Activated T-cell treated with anti-CD3 and anti-CD28 coated beads, Interleukin-2, amount 50 U/mL, for 1 hour (primary cell): ENCODE measurements around the gene KCTD7.
"Not testable (repeated sequence)": the region's sequence is repeated elsewhere in the genome, so short reads cannot be mapped to it uniquely, and the experiment has no call there.

ENCODE experiments used
- DNase-seq: peaks from one replicate; pipeline ENCODE4 v3.0.0-alpha.2; 2020

The KCTD7 gene

DNA sequence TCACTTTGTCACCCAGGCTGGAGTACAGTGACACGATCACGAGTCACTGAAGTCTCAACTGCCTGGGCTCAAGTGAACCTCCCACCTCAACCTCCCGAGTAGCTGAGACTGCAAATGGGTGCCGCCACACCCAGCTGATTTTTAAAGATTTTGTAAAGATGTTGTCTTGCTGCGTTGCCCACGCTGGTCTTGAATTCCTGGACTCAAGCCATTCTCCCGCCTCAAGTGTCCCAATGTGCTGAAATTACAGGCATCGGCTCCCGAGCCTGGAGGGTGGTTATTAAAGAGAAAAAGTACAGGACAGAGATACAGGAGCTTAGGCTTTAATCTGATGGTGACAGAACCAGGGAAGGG, 55.1 kb downstream of the KCTD7 start:
- no peak for DNase-seq

- DNase-seq = not testable (repeated sequence)
These were observed 57.0 kb downstream of the KCTD7 start for GRCh38 chr7:66685663-66686062.

- DNase-seq = no peak
These were observed 58.5 kb downstream of the KCTD7 start for GRCh38 chr7:66687186-66687585.

- not testable (repeated sequence) for DNase-seq
These were observed 59.0 kb downstream of the KCTD7 start for GRCh38 chr7:66687672-66688071.

GRCh38 chr7:66689081-66689480, 60.4 kb downstream of the KCTD7 start:
- no peak for DNase-seq

GRCh38 chr7:66693331-66693730, 64.7 kb downstream of the KCTD7 start:
- no peak for DNase-seq
